HG02981 (cell line): ENCODE measurements around the gene MATCAP1.

Experiments
- ATAC-seq: cut with Tn5 transposase; IDR thresholded peaks from one replicate; pipeline ENCODE4 v1.9.1; 2021; ENCODE audit warnings: mild to moderate bottlenecking, moderate library complexity; ENCODE audit not compliant: unreplicated experiment

Gene MATCAP1

DNA sequence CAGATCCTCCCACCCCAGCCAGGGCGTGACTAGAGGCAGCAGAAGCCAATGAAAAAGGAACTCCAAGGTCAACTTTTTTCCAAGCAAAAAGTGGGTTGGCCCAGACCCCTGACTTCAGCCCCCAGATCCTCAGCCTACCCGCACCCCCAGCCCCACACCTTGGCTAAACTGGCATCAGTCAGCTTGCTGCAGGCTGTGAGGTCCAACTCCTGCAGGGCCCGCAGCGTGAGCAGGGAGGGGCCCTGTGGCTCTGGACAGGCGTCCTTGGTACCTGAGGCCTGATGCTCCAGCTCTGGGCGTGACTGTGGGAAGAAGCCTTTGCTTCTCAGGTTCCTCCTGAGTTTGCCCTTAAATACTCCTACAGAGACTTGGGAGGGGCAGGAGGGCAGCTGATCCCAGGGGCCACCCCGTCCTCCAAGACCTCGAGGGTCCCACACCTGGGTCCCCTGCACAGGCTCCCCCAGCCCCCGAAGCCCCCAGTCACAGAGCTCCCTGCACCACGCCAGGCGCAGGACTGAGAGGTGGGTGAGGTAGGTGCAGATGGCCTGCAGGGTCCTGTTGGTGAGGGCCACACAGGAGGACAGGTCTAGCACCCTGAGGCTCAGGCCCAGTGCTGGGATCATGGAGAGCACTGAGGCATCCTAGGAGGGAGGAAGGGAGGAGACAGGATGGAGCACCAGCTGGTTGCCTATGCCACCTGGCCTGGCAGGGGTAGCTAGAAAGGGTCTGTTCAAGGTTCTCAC, 24.6 kb upstream of the MATCAP1 start:
- no peak for ATAC-seq

DNA sequence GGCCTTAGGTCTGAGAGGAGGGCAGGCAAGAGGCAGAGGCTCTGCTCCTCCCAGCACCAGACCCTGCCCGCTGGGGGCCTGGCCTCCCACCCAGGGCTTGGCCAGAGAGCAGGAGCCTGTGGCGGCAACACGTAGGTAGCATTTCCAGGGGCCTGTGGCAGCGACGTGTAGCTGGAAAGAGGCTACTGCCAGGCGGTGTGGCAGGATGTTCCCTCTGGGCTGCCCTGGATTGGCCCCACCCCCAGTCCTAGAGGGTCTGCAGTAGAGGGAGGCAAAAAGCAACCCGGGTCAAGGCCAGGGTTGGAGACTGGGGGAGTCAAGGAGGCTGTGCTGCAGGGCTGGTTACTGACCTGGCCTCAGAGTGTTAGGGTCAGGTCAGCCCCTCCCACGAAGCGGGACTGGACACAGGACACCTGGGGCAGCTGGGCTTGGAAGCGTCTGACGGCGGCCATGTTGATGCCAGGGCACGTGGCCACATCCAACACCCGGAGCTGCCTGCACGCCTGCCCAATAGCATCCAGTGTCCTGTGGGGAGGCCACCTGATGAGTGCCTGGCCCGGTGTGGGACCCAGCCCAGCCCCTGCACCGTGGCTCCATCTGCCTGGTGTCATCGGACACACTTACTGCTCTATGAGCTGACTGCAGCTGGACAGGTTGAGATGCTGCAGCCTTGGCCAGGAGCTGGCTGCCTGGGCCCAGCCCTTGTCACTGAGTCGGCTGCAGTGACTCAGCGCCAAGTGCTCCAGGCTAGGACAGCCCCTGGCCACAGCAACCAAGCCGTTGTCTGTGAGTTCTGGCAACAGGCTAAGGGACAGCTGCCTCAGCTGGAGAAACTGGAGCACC, 23.7 kb upstream of the MATCAP1 start:
- no peak for ATAC-seq

DNA sequence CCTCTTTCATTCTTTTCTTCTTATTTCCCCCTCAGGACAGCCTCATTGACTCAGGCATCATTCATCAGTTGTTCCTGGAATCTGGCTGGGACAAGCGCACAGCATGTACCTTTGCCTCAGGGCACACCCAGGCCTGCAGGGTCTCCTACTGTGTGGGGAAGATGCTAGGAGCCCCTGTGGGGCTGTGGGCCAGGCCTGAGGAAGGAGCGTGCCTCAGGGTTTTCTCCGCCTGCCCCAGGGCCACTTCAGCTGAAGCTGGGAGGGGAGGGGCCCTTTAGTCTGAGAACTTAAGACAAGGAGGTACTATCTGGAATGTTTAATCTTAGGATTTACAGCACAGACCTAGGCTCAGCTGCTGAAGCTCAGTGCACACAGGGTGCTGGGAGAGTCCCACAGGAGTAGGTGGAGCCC, 23.1 kb upstream of the MATCAP1 start:
- no peak for ATAC-seq

DNA sequence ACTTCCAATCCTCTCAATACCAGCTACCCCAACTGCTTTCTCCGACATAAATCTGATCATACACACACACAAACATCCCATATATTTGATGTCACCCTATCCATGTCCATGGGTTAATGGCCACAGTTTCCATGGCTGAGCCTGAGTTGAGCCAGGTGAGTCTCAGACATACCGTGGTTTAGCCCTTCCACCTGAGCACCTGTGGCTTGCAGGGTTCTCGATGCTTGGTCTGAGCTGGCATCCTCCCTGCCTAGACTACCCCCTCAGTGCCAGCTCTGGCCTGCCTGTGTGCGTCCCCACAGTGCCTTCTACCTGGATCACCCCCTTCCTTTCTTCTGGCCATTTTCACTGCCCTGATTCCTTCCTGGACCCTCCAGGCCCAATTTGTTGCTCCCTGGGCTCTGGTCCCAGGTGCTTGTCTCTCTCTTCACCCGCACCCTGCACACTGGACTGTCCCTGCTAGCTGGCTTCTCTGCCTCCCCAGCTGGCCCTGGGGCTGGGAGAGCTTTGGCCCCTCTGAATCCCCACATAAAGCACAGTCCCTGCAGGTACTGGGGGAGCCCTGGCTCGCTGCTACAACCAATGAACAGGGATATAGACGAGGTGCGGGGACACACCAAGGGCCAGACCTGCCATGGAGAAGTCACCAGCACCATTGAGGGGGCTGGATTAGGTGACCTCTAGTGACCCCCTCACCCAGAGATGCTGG, 22.5 kb upstream of the MATCAP1 start:
- no peak for ATAC-seq

DNA sequence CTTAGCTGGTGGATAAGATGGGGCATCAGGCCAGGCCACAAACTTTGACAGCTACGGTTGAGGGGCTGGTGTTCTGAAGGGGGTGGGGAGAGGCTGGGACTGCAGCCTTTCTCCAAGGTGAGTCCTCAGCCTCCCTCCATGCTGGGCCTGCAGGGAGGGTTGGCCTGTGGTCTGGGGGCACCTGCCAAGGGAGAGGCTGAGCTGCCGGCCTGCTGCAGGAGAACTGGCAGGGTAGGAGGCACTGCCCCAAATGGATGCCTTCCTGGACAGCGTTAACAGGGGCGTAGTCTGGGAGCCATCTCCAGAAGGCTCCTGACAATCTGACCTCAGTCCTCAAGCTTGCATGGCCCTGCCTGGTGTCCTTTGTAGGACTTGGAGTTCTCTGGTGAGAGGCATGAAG, 20.3 kb upstream of the MATCAP1 start:
- no peak for ATAC-seq

DNA sequence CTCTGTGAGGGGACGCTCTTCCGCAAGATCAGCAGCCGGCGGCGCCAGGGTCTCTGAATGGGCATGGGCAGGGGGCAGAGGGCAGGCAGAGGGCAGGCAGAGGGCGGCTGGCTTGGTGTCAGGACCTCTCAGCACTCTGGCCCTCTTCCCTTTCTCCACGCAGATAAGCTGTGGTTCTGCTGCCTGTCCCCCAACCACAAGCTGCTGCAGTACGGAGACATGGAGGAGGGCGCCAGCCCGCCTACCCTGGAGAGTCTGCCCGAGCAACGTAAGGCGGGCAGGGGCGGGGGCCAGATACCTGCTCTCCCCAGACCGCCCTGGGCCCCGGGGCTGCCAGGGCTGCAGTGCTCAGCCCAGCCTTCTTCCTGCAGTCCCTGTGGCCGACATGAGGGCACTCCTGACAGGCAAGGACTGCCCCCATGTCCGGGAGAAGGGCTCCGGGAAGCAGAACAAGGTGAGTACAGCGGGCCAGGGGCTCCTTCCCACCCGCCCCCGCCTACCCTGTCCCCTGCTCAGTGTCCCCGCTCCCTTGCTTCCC, 19.3 kb upstream of the MATCAP1 start:
- no peak for ATAC-seq

DNA sequence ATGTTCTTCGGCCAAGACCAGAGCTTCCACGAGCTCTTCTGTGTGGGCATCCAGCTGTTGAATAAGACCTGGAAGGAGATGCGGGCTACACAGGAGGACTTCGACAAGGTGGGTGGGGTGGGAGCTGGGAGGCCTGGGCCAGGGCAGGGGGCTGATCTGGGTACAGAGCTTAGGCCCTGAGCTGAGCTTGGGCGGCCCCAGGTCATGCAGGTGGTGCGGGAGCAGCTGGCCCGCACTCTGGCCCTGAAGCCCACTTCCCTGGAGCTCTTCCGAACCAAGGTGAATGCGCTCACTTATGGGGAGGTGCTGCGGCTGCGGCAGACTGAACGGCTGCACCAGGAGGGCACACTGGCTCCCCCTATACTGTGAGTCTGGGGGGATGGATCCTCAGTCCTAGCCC, 18.7 kb upstream of the MATCAP1 start:
- ATAC-seq: no peak

DNA sequence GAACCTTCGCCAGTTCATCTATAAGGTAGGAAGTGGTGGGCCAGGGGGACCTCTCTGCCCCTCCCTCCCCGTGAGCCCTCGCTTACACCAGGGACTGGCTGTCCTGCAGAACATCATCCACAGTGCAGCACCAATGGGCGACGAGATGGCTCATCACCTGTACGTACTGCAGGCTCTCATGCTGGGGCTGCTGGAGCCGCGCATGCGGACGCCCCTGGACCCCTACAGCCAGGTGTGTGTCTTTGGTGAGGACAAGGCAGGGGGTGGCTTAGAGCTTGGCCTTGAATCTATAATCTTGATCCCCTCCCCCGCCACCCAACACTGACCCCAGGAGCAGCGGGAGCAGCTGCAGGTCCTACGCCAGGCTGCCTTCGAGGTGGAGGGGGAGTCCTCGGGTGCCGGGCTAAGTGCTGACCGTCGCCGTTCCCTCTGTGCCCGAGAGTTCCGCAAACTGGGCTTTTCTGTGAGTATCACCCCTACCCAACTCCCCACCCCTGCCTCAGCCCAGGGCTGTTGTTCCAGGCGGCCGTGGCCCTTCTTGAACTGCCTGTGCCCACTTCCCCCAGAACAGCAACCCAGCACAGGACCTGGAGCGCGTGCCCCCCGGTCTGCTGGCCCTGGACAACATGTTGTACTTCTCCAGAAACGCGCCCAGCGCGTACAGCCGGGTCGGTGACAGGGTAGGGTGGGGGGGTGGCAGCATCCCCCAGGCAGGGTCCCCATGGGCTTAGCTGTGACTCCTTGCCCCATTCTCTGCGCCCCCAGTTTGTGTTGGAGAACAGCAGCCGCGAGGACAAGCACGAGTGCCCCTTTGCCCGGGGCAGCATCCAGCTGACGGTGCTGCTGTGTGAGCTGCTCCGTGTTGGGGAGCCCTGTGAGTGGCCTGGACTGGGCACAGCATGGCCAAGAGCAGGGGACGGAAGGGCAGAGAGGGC, 17.9 kb upstream of the MATCAP1 start:
- ATAC-seq: no peak

DNA sequence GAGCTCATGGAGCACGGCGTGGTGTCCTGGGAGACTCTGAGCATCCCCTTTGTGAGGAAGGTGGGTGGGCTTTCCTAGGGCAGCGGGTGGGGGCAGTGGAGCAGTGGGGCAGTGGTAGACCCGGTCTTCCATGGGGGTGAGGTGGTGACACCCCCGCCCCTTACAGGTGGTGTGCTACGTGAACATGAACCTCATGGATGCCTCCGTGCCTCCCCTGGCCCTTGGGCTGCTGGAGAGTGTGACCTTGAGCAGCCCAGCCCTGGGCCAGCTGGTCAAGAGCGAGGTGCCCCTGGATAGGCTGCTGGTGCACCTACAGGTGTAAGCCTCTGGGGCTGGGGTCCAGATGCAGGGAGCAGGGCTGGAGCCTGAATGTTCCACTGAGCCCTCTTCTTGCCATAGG, 16.7 kb upstream of the MATCAP1 start:
- no peak for ATAC-seq

DNA sequence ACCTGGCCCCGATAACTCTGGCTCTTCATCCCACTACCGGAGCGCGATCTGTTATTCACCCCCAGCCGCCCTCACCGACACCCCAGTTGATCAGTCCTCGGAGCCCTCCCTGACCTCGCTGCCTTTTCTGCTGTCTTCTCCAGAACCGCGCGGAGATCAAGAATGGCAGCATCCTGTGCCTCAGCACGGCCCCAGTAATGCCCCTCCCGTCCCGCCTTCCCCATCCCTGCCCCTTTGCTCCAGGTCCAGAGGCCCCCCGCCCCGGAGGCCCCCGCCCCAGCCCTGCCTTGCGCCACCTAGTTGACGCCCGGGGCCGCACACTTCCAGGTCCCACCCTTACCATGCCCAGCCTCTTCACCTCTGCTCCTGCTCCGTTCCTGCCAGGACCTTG, 16.0 kb upstream of the MATCAP1 start:
- ATAC-seq: no peak

DNA sequence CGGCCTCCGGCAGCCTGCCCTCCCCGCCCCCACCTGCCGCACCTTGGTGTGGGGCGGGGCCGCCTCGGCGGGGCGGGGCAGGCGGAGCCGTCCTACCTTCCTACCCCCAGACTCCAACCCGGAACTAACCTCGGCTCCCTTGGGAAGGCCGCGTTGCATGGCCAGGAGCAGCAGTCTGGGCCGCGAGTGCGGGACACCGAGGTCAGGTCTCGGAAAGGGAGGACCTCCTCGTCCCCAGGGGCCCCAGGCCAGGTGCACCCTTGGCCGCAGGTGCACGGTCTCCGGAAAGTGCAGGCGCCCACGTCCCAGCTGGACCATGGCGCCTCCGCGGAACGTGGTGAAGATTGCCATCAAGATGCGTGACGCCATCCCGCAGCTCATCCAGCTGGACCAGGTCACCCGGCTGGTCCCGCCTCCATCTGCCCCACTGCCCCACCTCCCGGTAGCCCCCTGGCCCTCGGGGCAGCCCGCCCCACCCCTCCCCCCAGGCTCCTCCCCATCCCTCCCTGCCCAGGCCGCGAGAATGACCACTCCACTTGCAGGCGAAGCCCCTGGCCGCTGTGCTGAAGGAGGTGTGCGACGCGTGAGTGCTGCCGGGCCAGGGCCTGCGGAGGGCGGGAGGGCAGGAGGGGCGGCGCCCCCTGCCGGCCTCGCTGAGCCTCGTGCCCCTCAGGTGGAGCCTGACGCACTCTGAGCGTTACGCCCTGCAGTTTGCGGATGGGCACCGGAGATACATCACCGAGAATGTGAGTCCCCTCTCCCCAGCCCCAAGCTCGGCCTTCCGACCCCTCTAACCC, 15.4 kb upstream of the MATCAP1 start, which contains the start of gene ELMO3:
TSS of gene ELMO3 (plus strand) at position 121 of the 797 bp plus-strand sequence. CDS start at position 317, 196 bp downstream.
- ATAC-seq: no peak

DNA sequence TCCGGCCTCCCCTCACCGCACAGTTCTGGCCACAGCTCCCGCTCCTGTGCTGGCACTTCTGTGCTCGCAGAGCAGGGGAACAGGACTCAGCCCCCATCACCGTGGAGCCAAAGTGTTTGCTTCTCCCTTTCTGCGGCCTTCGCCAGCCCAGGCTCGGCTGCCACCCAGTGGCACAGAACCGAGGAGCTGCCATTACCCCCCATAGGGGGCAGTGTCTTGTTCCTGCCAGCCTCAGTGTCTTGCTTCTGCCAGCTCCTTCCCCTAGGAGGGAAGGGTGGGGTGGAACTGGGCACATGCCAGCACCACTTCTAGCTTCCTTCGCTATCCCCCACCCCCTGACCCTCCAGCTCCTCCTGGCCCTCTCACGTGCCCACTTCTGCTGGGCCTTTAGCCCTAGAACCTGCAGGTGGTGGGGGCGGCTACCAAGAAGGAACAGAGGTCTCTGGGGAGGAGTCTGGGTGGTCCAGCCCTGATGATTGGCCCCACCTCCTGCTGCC, 14.5 kb upstream of the MATCAP1 start:
- ATAC-seq: no peak

DNA sequence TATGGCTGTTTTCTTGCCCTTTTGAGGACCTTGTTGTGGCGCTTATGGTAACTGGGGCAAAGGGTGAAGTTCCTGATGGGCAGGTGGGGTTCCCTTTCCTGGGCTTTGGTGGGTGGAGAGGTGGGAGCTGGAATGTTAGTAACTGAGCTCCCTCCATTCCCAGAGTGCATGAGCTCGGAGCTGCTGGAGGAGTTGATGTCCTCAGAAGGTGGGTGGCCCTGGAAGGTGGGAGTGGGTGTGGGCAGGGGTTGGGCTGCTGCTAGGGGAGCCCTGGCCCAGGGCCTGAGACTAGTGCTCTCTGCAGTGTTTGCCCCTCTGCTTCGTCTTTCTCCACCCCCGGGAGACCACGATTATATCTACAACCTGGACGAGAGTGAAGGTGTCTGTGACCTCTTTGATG, 13.9 kb upstream of the MATCAP1 start:
- no peak for ATAC-seq

DNA sequence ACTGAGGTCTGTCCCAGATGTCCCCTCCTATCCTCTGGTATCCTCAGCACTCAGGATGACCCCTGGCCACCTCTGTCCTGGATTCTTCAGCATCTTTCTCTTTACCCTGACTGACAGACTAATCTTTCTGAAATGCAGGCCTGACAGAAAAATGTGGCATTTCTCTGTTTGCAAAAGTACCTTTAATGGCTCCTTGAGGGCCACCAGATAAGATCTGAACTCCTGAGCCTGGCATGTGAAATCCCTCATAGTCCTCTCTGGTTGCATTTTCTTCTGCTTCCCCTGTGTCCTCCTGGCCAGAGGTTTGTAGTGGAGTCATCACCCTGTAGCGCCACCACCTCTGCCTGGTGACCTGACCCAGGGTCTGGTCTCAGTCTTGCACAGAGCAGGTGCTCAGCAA, 13.1 kb upstream of the MATCAP1 start:
- no peak for ATAC-seq

DNA sequence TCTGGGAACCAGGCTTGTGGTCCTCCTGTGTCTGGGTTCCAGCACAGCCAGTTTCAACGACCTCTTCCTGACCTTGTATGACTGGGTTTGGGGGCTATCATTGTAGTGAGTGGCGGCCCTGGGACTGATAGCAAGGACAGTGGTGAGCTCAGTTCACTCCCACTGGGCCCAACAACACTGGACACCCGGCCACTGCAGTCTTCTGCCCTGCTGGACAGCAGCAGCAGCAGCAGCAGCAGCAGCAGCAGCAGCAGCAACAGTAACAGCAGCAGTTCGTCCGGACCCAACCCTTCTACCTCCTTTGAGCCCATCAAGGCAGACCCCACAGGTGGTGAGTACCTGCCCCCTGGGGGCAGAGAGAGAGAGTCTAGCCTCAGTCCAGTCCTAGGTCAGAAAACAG, 11.9 kb upstream of the MATCAP1 start:
- no peak for ATAC-seq

DNA sequence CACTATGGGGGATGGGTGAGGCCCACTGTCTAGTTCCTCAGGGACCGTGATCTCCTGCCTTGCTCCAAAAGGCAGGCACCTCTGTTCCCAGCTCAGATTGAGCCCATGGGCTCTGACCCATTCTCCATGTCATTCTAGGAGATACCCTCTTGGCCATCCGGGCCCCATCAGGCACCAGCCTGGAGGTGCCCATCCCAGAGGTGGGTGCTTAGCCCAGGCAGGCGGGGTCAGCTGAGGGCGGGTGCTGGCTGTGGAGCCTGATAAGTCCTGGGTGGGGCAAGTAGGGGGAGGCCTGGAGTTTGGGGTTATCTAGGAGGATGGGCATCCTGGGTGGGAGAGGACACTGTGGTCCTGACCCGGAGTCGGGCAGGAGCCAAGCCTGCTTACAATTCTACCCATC, 10.5 kb upstream of the MATCAP1 start:
- no peak for ATAC-seq

DNA sequence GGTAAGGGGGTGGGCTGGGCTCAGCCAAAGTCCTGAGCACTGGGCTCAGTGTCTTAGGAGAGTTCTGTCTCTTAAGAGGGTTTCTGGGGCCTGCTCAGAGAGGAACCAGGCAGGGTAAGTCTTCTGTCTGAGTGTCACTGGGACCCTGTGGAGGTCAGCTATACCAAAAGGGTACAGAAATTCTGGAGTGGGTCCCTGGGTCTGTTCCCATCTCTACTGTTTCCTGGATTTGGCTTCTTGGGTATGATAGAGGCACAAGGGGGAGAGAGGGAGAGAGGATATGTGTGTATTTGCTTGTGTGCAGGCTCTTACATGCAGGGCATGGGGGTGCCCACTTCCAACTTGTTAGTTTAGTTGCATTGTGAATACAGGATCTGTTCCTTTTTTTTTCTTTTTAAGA, 9.8 kb upstream of the MATCAP1 start:
- no peak for ATAC-seq

DNA sequence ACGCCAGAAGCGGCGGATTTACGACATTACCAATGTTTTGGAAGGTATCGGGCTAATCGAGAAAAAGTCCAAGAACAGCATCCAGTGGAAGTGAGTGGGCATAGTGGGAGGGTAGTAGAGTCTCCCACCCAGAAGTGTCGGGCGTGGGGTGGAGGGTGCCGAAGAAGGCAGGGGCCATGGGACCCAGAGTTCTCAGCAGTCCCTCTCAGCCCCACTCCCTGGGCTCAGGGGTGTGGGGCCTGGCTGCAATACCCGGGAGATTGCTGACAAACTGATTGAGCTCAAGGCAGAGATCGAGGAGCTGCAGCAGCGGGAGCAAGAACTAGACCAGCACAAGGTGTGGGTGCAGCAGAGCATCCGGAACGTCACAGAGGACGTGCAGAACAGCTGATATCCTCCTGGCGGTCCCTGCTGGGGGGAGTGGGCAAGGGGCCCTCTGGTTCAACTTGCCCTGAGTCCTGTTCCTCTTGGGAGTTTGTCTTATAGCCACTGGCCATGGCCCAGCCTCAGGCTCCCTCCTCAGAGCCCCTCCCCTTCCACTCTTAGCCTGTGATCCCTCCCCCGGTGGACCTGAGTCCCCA, 9.1 kb upstream of the MATCAP1 start:
- no peak for ATAC-seq
